KMS-11 (cell line): ENCODE data around the gene ZNF740.
A peak's percentile ranks its signal among the peaks of the same experiment; 100 is the strongest.

Experiments
- H2AFZ ChIP-seq: fragments of 200-600 bp; sonication (generic); 2 replicates; pipeline ENCODE4 v1.6.1; 2016; ENCODE audit warnings: antibody characterized with exemption, mixed run types, low read depth
- H3K27ac ChIP-seq: fragments of 200-600 bp; sonication (generic); 2 replicates; pipeline ENCODE4 v1.6.1; 2016; ENCODE audit warnings: mild to moderate bottlenecking, mixed run types
- H3K27me3 ChIP-seq: fragments of 200-600 bp; sonication (generic); 2 replicates; pipeline ENCODE4 v1.6.1; 2017; ENCODE audit warnings: mild to moderate bottlenecking, low read depth, mixed run types, moderate library complexity; ENCODE audit not compliant: insufficient read depth
- H3K36me3 ChIP-seq: fragments of 200-600 bp; sonication (generic); 2 replicates; pipeline ENCODE4 v1.6.1; 2017; ENCODE audit warnings: mild to moderate bottlenecking, mixed run types; ENCODE audit not compliant: insufficient read depth
- H3K4me1 ChIP-seq: fragments of 200-600 bp; sonication (generic); 2 replicates; pipeline ENCODE4 v1.6.1; 2016; ENCODE audit warnings: mild to moderate bottlenecking, low read depth, mixed run types; ENCODE audit not compliant: poor library complexity, severe bottlenecking
- H3K4me2 ChIP-seq: fragments of 200-600 bp; sonication (generic); 2 replicates; pipeline ENCODE4 v1.7.0; 2016; ENCODE audit warnings: mild to moderate bottlenecking, mixed run types
- H3K4me3 ChIP-seq: fragments of 200-600 bp; sonication (generic); IDR thresholded peaks from 2 replicates; pipeline ENCODE4 v1.6.1; 2017; ENCODE audit warnings: low read depth, low read length, mixed read lengths; ENCODE audit not compliant: insufficient read depth
- H3K79me2 ChIP-seq: fragments of 200-600 bp; sonication (generic); 2 replicates; pipeline ENCODE4 v1.6.1; 2016; ENCODE audit warnings: low read depth, mixed run types; ENCODE audit not compliant: insufficient read depth
- H3K9ac ChIP-seq: fragments of 200-600 bp; sonication (generic); 2 replicates; pipeline ENCODE4 v1.6.1; 2016; ENCODE audit warnings: mild to moderate bottlenecking, mixed run types
- H4K20me1 ChIP-seq: fragments of 200-600 bp; sonication (generic); 2 replicates; pipeline ENCODE4 v1.6.1; 2016; ENCODE audit warnings: mild to moderate bottlenecking, mixed run types; ENCODE audit not compliant: insufficient read depth
- CTCF ChIP-seq: fragments of 200-600 bp; sonication (generic); conservative IDR thresholded peaks from 2 replicates; pipeline ENCODE4 v1.6.1; 2017; ENCODE audit warnings: low read depth, mild to moderate bottlenecking, antibody characterized with exemption, low read length, moderate library complexity, mixed read lengths

ZNF740 gene

DNA sequence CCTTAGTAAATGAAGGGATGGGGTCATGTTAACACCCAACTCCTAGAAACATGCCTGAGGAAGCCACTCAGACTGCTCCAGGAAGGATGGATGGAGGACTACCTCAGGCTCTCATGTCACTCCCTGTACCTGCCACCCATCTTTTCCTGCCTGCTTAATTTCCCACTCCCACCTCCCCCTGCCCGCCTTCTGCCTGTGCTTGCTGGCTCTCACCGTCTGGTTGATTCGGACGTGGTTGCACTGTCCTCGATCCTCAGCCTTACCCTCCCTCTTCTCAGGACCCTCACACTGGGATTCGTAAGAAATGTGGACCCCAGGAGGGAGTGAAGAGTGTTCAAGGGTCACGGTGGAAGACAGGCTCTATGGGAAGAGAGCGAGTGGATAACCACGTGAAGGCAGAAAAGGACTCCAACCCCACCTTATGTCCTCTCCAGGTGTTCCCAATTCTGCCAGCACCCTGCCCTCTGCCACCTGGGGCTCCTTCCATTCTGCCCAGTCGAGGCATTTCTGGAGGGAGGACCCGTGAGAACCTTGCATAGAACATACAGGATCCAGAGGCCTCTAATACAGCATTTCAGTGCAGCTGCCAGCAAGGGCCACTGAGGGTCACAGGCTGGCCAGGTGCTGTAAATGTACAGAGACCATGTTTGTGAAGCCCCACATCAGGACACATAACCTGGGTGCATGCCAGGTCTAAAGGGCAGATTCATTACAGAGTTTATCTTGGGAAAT is 13.6 kb downstream of the ZNF740 start:
- Histone ChIP-seq H3K27ac (peak overlapping the region; percentile 30; the same call in 1 of the 2 replicates), H3K4me3 (no peak overlapping the region), H3K9ac (no peak overlapping the region; the same call in 1 of the 2 replicates), H4K20me1 (no peaks in the 10 kb centered on the region), H3K27me3 (no peaks in the 10 kb centered on the region), H3K36me3 (peaks cover 58% of the 10 kb centered on the region; the same call in 1 of the 2 replicates), H3K4me1 (peaks cover 82% of the 10 kb centered on the region), H3K79me2 (peaks cover 29% of the 10 kb centered on the region), H3K4me2 (no peak overlapping the region), H2AFZ (no peak overlapping the region)
- no peak for TF ChIP-seq CTCF

DNA sequence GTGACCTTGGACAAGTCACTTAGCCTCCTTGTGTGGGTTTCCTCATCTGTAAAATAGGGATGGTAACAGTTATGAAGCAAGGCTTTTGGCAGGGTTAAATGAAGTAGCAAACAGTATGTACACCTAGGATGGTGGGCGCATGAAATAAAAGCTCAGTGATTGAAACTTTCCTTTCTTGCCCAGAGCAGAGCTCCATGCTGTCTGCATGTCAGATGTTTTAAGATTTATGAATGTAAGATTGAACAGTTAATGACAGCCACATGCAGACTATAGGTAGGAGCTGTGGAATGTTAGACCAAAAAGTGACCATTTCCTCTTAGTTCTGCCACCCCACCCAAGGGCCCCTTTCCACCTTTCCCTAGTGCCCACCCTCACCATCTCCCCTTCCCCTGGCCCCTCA is 14.5 kb downstream of the ZNF740 start:
- H3K27ac ChIP-seq: peak overlapping the region; percentile 30; the same call in 1 of the 2 replicates
- peaks cover 63% of the 10 kb centered on the region; the same call in 1 of the 2 replicates for H3K36me3 ChIP-seq
- H2AFZ ChIP-seq: no peak overlapping the region
- H3K4me2 ChIP-seq: no peak overlapping the region
- peaks cover 90% of the 10 kb centered on the region for H3K4me1 ChIP-seq
- no peaks in the 10 kb centered on the region for H3K27me3 ChIP-seq
- no peak for TF ChIP-seq CTCF
- no peak overlapping the region for H3K4me3 ChIP-seq
- H3K79me2 ChIP-seq: peaks cover 37% of the 10 kb centered on the region
- no peaks in the 10 kb centered on the region for H4K20me1 ChIP-seq
- H3K9ac ChIP-seq: no peak overlapping the region

DNA sequence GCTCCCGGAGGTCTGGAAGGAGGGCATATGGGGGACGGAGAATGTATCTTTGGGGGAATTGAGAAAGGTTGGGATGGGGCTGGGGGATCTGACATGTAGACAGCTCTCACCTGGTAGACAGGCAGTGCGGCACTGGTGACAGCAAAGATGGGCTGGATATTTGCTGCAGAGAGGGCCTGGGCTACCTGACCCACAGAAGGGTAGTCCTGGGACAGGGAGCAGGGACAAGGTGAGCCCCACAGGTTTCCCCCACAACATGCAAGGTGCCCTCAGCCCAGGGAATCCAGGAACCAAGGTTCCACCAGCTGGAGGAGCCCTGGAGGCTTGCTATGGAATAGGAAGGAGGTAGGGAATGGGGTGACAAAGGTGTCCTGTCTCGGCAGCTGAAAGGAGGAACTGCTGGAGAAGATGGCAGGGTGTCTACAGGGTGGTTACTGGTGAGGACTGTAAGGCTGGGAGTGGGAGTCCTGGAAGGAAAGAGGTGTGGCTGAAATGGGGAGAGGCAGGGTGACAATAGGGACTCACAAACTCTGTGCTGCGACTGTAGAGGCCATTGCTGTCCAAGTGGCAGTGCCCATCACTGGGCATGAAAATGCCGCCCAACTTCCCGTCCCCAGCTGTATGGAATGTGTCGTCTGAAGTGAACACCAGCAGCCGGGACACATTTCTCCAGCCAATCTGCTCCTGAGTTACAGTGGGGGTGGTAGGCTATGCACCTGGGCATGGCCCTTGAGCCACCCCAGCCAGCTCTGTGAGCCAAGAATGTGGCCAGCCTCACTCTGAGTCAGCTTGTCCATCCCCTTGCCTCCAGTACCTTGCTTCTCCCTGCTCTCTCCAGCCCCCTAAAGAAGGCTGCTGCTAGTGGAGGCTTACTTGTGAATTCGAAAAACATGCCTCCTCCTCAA is 15.2 kb downstream of the ZNF740 start:
- Histone ChIP-seq H3K36me3 (peaks cover 67% of the 10 kb centered on the region; the same call in 1 of the 2 replicates), H3K4me3 (no peak overlapping the region), H3K9ac (no peak overlapping the region), H3K27me3 (no peaks in the 10 kb centered on the region), H3K79me2 (peaks cover 42% of the 10 kb centered on the region), H3K4me1 (peaks cover 91% of the 10 kb centered on the region), H4K20me1 (no peaks in the 10 kb centered on the region), H3K27ac (peak overlapping the region; percentile 30; the same call in 1 of the 2 replicates), H3K4me2 (no peak overlapping the region; the same call in 1 of the 2 replicates), H2AFZ (no peak overlapping the region)
- no peak for TF ChIP-seq CTCF

DNA sequence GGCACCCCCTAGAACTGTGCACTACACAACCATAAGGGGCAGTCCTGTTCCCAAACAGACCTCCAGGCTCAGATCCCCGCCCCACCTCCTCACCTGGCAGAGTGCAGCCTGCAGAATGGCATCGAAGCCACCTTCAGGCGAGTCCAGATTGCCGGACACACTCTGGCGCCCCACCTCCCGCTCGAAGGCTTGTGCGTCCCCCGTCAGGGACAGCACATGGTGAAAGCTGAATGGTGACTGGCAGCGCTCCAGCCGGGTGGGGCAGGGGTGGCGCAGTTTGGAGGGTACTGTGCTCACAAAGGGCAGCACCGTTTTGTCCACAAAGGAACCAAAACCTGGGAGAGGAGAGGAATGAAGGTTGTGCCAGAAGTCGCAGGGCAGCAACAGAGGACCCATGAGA is 16.0 kb downstream of the ZNF740 start:
- H3K79me2 ChIP-seq: peaks cover 44% of the 10 kb centered on the region
- H3K27ac ChIP-seq: peak overlapping the region; percentile 20; the same call in 1 of the 2 replicates
- 0 out of 2 replicates have a peak, but pooled peaks have one; percentile 20 for TF ChIP-seq CTCF
- H3K4me3 ChIP-seq: no peak overlapping the region
- peaks cover 67% of the 10 kb centered on the region; the same call in 1 of the 2 replicates for H3K36me3 ChIP-seq
- no peaks in the 10 kb centered on the region for H3K27me3 ChIP-seq
- no peak overlapping the region; the same call in 1 of the 2 replicates for H3K4me2 ChIP-seq
- no peak overlapping the region for H2AFZ ChIP-seq
- no peaks in the 10 kb centered on the region for H4K20me1 ChIP-seq
- H3K4me1 ChIP-seq: peaks cover 91% of the 10 kb centered on the region
- H3K9ac ChIP-seq: no peak overlapping the region
